ENCODE measurements around the gene MED29. TPM values are rescaled to one million over a fixed set of nuclear protein-coding genes. Genes with fewer than 3 reads are reported as not detected.

The MED29 gene
- total and polyA plus RNA-seq, 2 of the 13 experiments (the other 11 are each of a cell fraction or from before 2014, with no cell fraction given), result 14.0 to 19.7 TPM

- TF ChIP-seq BCLAF1 (IDR thresholded peaks at IDR 0.05) (no peak), KLF9 (CRISPR knock-in tag; IDR thresholded peaks at IDR 0.05; ENCODE audit: low read depth) (peak; percentile 82), ZNF143 (CRISPR knock-in tag; IDR thresholded peaks at IDR 0.05) (no peak), XRCC5 (optimal IDR thresholded peaks at IDR 0.05; ENCODE audit: low read length) (no peak), ZNF770 (CRISPR knock-in tag; IDR thresholded peaks at IDR 0.05) (peak; percentile 19), TRAFD1 (CRISPR knock-in tag; IDR thresholded peaks at IDR 0.05; ENCODE audit: borderline replicate concordance) (no peak; the same call in 1 of the 2 replicates), ZSCAN9 (CRISPR knock-in tag; IDR thresholded peaks at IDR 0.05; ENCODE audit: borderline replicate concordance) (no peak; the same call in 1 of the 2 replicates), ZBTB34 (CRISPR knock-in tag; IDR thresholded peaks at IDR 0.05) (no peak), ZNF44 (CRISPR knock-in tag; IDR thresholded peaks at IDR 0.05) (no peak), HMGA1 (CRISPR knock-in tag; conservative IDR thresholded peaks at IDR 0.05) (no peak), KMT2B (CRISPR knock-in tag; IDR thresholded peaks at IDR 0.05) (no peak; the same call in 1 of the 2 replicates), PCBP2 (optimal IDR thresholded peaks at IDR 0.05; ENCODE audit: low read depth, low read length, poor library complexity, severe bottlenecking) (no peak), ELF1 (CRISPR knock-in tag; IDR thresholded peaks at IDR 0.05) (peak; percentile 93), U2AF2 (IDR thresholded peaks at IDR 0.05; ENCODE audit: low read depth, low read length) (no peak), SMAD3 (CRISPR knock-in tag; IDR thresholded peaks at IDR 0.05) (peak; percentile 91), ZFY (CRISPR knock-in tag; IDR thresholded peaks at IDR 0.05) (peak; percentile 6; the same call in 1 of the 2 replicates), SP2 (CRISPR knock-in tag; IDR thresholded peaks at IDR 0.05) (0 out of 2 replicates have a peak, but pooled peaks have one; percentile 33), HIVEP1 (CRISPR knock-in tag; IDR thresholded peaks at IDR 0.05) (no peak; the same call in none of the 2 replicates)
Observed at GRCh38 chr19:39412100-39412866, 21.1 kb downstream of the MED29 start, which contains the start of gene PLEKHG2 (continued).

All from HepG2 (cell line).